WERI-Rb-1 (cell line): ENCODE results near the gene CFAP97D2.
A peak's percentile ranks its signal among the peaks of the same experiment; 100 is the strongest.

ENCODE experiments used
- DNase-seq: peaks from one replicate; pipeline ENCODE4 v3.0.0-alpha.2; 2020
- H3K27ac ChIP-seq: fragments of 250-450 bp; sonication (Bioruptor Pico); 2 replicates; pipeline ENCODE4 v1.5.1; 2020; ENCODE audit warnings: mild to moderate bottlenecking, moderate library complexity
- H3K27me3 ChIP-seq: fragments of 250-450 bp; sonication (Bioruptor Pico); 2 replicates; pipeline ENCODE4 v1.5.1; 2021; ENCODE audit warnings: mild to moderate bottlenecking, low read depth, moderate library complexity; ENCODE audit not compliant: insufficient read depth, severe bottlenecking
- H3K36me3 ChIP-seq: fragments of 250-450 bp; sonication (Bioruptor Pico); 2 replicates; pipeline ENCODE4 v1.5.1; 2020; ENCODE audit warnings: mild to moderate bottlenecking, moderate library complexity
- H3K4me3 ChIP-seq: 2 replicates; pipeline ENCODE4 v1.5.1; 2011; ENCODE audit warnings: low read depth, mild to moderate bottlenecking, control low read depth, low read length
- H3K9me3 ChIP-seq: fragments of 250-450 bp; sonication (Bioruptor Pico); 2 replicates; pipeline ENCODE4 v1.5.1; 2021; ENCODE audit warnings: mild to moderate bottlenecking, moderate library complexity; ENCODE audit not compliant: severe bottlenecking
- TF ChIP-seq, protein P1 (sequence below): IDR thresholded peaks from 2 replicates; pipeline ENCODE4 v1.5.1; 2011; ENCODE audit warnings: low read depth, mild to moderate bottlenecking, control low read depth, inconsistent platforms, low read length

Gene CFAP97D2

DNA sequence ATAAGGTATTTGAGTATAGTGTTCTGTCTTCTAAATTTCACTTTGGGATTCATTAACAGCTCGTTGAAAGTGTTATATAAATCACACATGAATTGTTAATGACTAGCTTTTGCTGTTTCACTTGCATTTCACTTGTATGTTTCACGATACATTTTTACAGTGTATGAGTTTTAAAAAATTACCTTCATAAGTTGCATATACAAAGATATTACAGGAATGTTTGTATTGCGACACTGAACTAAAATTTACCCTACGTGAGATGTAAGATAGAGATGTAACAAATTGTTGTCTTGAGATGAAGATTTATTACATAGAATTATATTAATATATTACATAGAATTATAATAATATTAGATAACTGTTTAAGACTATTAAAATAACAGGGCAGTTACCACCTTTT is 57.2 kb downstream of the CFAP97D2 start:
- TF ChIP-seq, protein P1, sequence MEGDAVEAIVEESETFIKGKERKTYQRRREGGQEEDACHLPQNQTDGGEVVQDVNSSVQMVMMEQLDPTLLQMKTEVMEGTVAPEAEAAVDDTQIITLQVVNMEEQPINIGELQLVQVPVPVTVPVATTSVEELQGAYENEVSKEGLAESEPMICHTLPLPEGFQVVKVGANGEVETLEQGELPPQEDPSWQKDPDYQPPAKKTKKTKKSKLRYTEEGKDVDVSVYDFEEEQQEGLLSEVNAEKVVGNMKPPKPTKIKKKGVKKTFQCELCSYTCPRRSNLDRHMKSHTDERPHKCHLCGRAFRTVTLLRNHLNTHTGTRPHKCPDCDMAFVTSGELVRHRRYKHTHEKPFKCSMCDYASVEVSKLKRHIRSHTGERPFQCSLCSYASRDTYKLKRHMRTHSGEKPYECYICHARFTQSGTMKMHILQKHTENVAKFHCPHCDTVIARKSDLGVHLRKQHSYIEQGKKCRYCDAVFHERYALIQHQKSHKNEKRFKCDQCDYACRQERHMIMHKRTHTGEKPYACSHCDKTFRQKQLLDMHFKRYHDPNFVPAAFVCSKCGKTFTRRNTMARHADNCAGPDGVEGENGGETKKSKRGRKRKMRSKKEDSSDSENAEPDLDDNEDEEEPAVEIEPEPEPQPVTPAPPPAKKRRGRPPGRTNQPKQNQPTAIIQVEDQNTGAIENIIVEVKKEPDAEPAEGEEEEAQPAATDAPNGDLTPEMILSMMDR = no peak
- Histone ChIP-seq H3K27me3 (no peaks in the 10 kb centered on the region), H3K36me3 (peaks cover 48% of the 10 kb centered on the region), H3K27ac (no peak overlapping the region), H3K9me3 (peaks cover 8% of the 10 kb centered on the region), H3K4me3 (peak overlapping the region; percentile 95)
- no peak for DNase-seq

DNA sequence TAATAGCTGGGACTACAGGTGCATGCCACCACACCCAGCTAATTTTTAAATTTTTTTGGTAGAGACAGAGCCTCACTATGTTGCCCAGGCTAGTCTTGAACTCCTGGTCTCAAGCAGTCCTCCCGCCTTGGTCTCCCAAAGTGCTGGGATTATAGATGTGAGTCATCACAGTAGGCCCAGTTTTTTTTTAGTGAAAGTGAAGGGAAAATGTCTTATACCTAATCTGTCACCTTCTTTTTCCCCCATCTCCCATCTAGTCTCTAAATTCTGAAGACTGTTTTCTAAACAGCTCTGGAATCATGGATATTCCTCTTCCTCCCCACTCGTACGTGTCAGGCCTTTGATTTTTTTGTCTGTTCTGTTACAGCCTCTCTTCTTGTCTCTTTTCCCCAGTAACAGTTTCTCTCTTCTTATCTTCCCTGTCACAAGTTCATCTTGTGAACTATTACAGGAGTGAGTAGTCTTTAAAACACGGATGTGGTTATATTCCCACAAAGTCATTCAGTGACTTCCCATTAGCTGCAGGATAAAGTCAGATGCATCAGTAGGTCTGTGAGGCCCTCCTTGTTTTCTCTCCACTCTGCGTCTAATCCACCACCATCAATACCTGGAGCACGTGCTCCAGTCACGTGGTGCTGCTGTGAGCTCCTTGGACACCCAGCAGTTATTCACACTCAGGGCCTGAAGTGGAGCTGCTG is 58.5 kb downstream of the CFAP97D2 start:
- Histone ChIP-seq H3K36me3 (peaks cover 61% of the 10 kb centered on the region), H3K4me3 (no peak overlapping the region), H3K27me3 (no peaks in the 10 kb centered on the region), H3K27ac (no peak overlapping the region), H3K9me3 (peaks cover 8% of the 10 kb centered on the region)
- TF ChIP-seq, protein P1 = no peak
- DNase-seq = no peak

DNA sequence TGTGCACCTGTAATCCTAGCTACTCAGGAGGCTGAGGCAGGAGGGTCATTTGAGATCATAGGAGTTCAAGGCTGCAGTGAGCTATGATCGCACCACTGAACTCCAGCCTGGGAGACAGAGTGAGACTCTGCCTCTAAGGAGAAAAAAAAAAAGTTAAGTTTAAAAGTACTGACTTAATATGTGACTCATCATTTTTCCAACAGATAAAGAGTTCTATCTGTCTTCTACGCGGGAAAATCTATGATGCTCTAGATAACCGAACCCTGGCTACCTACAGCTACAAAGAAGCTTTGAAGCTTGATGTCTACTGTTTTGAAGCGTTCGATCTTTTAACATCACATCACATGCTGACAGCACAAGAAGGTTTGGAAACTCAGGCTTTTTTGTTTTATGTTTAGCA is 62.9 kb downstream of the CFAP97D2 start:
- TF ChIP-seq, protein P1 = no peak
- Histone ChIP-seq H3K36me3 (peaks cover 94% of the 10 kb centered on the region), H3K9me3 (no peaks in the 10 kb centered on the region), H3K27ac (no peak overlapping the region), H3K4me3 (no peak overlapping the region), H3K27me3 (no peaks in the 10 kb centered on the region)
- no peak for DNase-seq

DNA sequence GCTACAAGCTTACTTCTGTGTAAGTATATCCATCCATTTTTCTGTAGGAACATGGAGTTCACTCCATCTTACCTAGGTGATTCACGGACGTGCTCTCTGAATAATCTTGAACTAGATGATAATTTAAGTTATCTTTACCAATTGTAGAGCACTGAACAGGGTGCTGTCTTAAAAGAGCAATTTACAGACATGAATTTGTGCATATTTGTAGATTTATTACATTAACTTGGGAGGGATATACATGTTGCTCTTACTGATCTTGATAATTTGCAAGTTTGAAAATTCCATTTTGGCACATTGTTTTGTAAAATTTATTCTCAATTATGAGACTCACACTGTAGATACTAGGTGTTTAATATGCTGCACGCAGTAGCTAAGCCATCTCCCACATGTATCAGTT is 64.9 kb downstream of the CFAP97D2 start:
- TF ChIP-seq, protein P1 = no peak

DNA sequence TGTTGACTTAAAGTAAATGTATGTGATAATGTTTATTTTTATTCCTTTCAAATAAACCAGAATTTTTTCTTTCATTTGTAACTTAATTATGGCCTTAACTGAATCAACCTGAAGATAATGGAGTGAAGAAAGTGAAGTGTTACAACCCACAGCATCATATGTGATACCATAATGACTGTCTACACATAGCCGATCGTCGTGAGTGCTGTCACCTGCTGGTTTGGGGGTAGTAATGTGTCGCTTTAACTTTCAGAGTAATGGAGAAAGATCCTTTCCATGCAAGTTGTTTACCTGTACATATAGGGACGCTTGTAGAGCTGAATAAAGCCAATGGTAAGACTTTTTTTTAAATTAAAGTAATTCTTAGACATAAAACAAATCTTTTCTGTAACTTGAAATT is 65.6 kb downstream of the CFAP97D2 start:
- H3K4me3 ChIP-seq = no peak overlapping the region
- H3K27me3 ChIP-seq = no peaks in the 10 kb centered on the region
- peaks cover 98% of the 10 kb centered on the region for H3K36me3 ChIP-seq
- DNase-seq = no peak
- TF ChIP-seq, protein P1 = peak; percentile 21; the same call in 1 of the 2 replicates
- no peak overlapping the region for H3K27ac ChIP-seq
- no peaks in the 10 kb centered on the region for H3K9me3 ChIP-seq

More for the DNA sequence above, 64.9 kb downstream of the CFAP97D2 start:
- H3K27ac ChIP-seq = no peak overlapping the region
- H3K36me3 ChIP-seq = peaks cover 100% of the 10 kb centered on the region
- no peaks in the 10 kb centered on the region for H3K27me3 ChIP-seq
- DNase-seq = no peak
- no peak overlapping the region for H3K4me3 ChIP-seq
- no peaks in the 10 kb centered on the region for H3K9me3 ChIP-seq

DNA sequence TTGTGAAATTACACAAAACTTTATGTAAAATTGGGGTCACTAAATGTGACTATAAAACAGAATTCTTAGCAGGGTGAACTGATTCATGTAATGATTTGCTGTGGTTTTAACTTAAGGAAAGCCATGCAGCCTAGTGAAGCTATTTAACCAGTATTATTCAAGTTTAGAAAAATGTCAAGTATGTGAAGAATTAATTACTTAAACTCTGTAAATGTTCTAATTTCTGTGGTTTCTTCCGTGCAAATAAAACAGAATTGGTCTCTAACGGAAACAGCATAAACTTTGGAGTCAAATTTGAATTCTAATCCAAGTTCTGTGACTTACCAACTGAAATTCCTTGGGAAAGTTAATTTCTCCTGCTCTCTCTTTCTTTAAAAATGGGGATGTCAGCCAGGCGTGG is 69.0 kb downstream of the CFAP97D2 start:
- Histone ChIP-seq H3K4me3 (no peak overlapping the region), H3K9me3 (no peaks in the 10 kb centered on the region), H3K27ac (no peak overlapping the region), H3K36me3 (peaks cover 93% of the 10 kb centered on the region), H3K27me3 (no peaks in the 10 kb centered on the region)
- DNase-seq = no peak
- TF ChIP-seq, protein P1 = no peak
